ENCODE measurements around the gene TRPT1.
A peak's percentile ranks its signal among the peaks of the same experiment; 100 is the strongest.
"Not testable (repeated sequence)": the region's sequence is repeated elsewhere in the genome, so short reads cannot be mapped to it uniquely, and the experiment has no call there.

Gene TRPT1

DNA sequence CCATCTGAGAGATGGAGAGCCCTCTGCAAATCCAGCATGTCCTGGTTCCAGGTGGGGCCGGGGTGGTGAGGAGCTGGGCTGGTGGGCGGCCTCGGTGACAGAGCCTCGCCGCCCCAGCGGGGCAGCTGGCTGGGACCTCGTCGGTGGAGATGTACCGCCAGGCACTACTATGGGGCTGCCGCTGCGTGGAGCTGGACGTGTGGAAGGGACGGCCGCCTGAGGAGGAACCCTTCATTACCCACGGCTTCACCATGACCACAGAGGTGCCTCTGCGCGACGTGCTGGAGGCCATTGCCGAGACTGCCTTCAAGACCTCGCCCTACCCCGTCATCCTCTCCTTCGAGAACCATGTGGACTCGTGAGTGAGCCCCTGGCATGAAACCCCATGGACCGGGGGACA lies 32.4 kb upstream of the TRPT1 start:
- DNase-seq = no peak

DNA sequence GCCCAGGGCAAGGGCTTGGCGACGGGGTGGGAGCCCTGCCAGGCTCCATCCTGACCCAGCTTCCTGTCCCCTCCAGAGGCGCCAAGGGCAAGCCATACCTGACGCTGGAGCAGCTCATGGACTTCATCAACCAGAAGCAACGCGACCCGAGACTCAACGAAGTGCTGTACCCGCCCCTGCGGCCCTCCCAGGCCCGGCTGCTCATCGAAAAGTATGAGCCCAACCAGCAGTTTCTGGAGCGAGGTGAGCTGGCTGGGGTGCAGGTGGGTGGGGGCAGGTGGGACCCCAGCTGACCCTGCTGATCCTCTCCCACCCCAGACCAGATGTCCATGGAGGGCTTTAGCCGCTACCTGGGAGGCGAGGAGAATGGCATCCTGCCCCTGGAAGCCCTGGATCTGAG lies 30.3 kb upstream of the TRPT1 start:
- DNase-seq = no peak

DNA sequence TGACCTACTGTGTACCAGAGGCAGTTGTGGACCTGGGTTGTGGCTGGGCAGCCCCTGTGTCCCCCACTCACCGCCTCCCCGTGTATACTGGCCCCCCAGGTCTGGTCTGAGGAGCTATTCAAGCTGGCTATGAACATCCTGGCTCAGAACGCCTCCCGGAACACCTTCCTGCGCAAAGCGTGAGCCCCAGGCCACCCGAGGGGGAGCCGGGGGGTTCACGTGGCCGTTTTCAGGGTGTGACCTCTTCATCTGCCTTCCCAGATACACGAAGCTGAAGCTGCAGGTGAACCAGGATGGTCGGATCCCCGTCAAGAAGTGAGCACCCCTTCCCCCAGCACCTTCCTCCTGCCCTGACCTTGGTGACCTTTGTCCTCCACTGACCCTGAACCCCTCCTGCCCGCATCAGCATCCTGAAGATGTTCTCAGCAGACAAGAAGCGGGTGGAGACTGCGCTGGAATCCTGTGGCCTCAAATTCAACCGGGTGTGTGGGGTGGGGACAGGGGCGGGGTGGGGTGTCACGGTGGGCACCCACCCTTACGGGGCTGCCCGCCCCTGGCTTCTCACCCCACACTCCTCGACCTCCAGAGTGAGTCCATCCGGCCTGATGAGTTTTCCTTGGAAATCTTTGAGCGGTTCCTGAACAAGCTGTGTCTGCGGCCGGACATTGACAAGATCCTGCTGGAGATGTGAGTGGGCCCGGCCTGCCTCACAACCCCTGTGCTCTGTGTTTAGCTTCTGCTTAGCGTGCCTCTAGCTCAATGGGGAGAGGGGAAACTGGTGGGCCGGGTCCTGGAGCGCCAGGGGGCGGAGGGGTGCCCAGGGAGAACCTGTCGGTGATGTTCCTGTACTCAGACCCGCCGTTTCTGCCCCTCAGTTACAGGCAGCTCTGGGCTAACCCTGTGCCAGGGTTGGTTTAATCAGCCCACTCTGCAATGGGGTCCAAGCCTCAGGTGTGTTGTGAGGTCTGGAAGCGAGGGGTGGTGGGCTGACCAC lies 29.4 kb upstream of the TRPT1 start:
- no peak for DNase-seq

- DNase-seq = no peak
Observed at GRCh38 chr11:64254326-64254725, 28.3 kb upstream of the TRPT1 start.

DNA sequence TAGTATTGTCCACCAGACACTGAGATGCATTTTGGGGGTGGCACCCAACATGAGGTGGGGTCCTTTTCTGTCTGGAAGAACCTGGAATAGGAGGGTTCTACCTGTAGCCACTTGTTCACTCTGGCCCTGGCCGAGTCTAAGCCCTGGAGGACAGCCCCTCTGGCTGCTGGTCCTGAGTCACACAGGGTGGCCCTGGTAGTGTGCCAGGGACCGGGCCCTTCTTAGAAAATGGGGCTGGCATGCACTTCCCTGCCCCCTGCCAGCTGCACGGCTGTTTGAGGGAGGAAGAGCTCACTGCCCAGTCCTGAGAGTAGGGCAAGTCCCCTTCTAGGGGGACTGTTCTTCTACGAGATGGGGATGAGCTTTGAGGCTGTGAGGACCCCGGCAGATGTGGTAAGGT lies 27.5 kb upstream of the TRPT1 start:
- no peak for DNase-seq

GRCh38 chr11:64253043-64253442 lies 27.1 kb upstream of the TRPT1 start:
- DNase-seq = no peak

DNA sequence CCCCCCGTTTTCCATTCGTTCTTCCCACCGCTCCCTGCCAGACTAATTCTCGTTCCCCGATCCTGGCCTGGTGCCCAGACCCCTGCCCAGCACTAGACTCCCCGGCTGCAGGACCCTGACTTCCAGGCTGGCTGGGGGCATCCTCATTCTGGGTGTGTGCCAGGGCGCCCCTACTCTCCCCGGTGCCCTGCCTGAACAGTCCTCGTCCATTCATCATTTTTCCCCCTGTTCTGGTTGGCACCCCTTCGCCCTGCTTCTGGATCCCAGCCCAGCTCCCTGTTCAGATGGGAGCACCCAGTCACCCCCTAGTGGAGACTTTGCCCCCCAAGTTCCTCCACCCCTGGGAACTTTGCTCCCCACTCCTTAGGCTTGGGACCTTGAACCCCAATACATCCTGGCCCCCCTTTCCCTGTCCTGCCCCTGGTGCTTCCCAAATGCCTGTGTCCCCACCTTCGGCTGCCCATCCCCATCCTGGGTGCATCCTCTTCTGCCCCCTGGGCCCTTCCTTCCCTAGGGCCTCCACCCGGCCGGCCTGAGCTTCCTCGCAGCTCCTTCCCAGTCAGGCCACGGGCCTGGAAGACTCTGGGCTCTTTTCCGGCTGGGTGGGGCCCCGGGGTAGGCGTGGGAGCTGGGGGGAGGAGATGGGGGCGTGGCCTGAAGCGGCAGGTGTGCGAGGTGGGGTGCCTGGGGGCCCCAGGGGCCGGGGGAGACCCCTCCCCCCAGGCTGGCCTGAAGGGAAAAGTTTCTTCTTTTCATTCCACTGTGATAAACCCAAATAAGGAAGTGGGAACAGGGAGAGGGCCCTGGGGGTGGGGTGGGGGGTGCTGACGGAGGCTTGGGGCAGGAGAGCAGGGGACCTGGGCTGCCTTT lies 26.3 kb upstream of the TRPT1 start:
- DNase-seq = no peak

- DNase-seq = no peak
Observed at GRCh38 chr11:64251753-64252002, 25.7 kb upstream of the TRPT1 start.

DNA sequence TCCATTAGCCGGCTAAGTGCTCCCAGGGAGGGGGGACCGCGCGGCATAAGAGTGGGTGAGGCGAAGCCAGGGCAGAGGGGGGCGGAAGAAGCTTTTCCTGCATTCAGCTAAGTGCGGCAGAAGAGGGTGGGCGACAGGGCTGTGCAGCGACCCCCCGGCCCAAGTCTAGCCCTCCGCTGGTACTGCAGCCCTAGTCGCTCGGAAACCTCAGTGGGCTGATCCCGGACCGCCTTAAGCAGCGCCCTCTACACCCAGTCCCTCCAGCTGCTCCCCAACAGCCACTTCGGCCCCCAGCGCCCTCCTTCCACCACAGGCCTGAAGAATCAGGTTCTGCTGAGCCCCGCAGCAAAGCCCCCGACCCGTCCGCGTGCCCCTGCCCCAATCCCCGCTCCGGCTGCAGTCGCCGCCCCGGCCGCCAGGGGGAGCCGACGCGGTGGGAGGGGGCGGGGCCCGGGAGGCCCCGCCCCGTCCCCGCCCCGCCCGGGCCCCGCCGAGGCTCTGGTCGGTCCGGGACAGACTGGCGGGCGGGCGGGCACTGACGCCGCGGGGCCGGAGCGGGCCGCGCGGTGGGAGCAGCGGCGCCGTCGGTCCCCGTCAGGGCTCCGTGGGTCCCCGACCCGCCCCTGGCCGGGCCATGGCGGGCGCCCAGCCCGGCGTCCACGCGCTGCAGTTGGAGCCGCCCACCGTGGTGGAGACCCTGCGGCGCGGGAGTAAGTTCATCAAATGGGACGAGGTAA lies 25.2 kb upstream of the TRPT1 start, which contains the start of gene PLCB3:
TSS of gene PLCB3 (plus strand) at position 515 of the 737 bp plus-strand sequence. CDS start at position 635, 120 bp downstream.
- DNase-seq = peak; percentile 91

- no peak for DNase-seq
Observed at GRCh38 chr11:64250415-64251015, 24.5 kb upstream of the TRPT1 start.

DNA sequence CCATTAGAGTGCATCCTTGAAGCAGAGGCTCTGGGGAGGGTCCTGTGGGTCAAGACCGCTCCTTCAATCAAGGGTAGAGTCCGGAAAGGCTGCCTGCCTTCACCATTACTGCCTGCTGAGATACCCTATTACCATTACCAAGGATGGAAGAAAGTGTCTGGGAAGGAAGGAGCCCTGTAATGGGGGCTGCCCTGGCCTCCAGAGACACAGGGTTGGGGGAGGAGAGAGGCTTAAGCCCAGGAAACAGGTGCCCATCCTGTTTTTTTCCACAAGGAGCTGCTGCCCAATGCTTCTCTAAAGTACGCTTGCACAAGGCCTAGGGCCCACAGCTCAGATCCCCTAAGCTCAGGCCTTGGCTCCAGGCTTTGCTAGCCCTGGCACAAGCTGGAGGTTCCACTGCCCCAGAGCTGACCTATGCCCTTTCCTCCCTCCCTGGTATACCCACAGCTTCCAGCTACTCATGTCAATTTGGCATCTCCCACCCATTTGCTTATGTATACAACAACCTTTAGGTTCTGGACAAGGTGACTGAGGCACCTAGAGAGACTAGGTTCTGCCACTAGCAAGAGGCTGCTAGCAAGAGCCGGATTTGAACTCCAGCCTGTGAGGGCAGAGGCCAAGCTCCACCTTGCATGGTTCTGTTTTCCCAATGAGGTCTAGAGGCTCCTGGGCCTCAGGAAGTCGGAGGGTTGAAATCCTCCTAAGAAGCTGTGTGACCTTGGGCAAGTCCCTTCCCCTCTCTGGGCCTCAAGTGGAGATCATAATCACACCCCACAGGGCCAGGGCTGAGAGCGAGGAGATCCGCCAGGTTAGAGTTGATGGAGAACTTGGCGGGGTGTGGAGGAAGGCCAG lies 23.8 kb upstream of the TRPT1 start:
- DNase-seq = no peak

- no peak for DNase-seq
Observed at GRCh38 chr11:64249038-64249437, 23.1 kb upstream of the TRPT1 start.

GRCh38 chr11:64248578-64248977 lies 22.6 kb upstream of the TRPT1 start:
- DNase-seq = no peak

DNA sequence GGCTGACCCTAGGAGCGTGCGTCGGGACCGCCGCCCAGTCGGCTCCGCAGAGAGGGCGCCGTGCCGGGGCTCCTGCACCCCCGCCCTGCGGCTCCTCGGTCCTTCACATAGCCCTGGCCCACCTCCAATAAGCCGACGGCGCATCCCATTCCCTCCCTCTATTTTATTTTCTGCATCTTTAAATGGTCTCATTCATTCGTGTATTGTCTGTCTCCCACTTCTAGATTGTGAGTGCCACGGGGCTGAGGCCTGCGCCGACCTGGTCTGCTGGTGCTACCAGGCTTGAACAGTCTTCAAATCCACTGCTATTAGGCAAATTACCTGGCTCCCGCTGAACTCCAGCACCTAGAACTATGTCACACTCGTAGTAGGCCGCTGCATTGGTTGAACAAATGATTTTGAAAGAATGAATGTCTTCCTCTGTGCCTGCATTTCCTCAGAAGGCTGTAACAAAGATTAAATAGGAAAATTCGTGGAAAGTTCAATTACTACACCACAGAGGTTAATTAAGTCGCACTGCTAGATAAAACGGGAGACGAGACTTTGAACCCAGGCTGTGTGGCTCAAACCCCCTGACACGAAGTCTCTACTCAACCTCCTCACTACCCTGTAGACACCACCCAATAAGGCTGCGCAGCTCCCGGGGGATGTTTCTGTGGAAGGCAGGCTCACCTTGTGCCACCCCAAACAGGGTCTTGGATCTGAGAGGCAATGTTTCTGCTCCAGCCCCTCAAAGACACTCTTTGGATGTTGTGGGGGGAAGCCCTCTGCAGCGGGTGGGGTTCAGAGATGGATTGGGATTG lies 21.9 kb upstream of the TRPT1 start:
- no peak for DNase-seq

- DNase-seq = peak; percentile 90
Observed at GRCh38 chr11:64246871-64247728, 21.1 kb upstream of the TRPT1 start, which contains the start of gene PPP1R14B. PPP1R14B (minus strand) TSS chr11:64246943; CDS start chr11:64246673, 270 bp downstream.

- DNase-seq = not testable (repeated sequence)
Observed at GRCh38 chr11:64246621-64246870, 20.6 kb upstream of the TRPT1 start.

DNA sequence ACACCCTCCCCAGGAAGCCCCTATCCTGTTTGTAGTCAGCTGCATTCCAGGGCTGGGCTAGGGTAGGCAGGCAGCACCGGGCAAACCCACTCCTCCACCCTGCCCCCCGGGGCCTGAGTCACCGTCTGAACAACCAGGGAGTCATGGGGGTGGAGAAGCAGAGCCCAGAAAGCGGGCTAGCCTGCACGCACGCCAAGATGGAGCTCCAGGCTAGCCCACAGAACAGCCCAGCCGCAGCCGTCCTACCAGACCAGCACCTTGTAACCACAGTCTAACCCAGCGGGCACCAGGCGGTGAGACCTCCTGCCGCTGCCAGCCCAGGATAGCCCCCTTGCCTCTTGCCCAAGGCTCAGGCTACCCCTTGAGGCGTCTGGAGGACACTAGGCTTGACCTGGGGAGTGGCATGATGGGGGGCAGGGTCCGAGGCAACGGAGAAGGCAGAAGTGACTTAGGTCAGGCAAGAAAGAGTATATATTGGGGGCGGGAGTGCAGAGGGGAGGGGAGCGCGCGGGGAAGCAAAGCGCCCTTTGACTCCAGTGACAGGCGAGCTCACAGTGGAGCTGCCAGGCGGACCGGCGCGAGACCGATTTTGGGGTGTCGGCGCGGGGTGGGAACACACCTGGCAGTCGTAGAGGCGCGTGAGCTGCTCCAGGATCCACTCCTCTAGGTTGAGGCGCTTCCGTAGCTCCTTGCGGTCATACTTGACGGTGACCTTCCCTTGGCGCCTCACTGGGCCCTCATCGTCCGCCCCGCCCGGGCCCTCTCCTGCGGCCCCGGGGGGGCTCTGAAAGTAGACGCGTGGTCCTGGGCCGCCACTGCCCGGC lies 20.0 kb upstream of the TRPT1 start:
- peak; percentile 86 for DNase-seq

- DNase-seq = no peak
Observed at GRCh38 chr11:64245401-64245796, 19.4 kb upstream of the TRPT1 start.

DNA sequence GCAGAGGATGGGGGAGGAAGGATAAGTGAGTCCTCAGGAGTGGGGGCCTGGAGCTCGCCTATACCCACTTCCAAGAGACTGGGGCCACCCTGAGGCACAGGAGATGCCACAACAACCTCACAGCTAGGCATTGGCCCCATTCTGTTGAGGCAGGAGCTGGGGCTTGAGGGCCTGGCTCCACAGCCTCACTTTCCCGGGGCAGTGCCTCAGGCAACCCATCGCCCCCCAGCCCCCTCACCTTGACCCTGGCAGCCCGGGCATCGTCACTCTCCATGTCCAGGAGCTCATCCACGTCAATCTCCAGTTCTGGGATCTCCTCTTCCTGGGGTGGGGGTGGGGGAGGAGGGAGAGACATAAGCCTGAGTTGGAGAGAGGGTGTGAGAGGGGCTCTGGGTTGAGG lies 19.0 kb upstream of the TRPT1 start:
- DNase-seq = no peak

Measured in activated CD8-positive, alpha-beta memory T cell treated with anti-CD3 and anti-CD28 coated beads, Interleukin-2, amount 50 U/mL, for 48 hours (primary cell).